ENCODE results near the gene NME9. TPM values are rescaled to one million over a fixed set of nuclear protein-coding genes. Genes with fewer than 3 reads are reported as not detected.

NME9 gene
- total and polyA plus RNA-seq, 2 donors (not counting 3 experiments of a cell fraction or from before 2014, with no cell fraction given) = 0.08 TPM; not detected in 1

DNA sequence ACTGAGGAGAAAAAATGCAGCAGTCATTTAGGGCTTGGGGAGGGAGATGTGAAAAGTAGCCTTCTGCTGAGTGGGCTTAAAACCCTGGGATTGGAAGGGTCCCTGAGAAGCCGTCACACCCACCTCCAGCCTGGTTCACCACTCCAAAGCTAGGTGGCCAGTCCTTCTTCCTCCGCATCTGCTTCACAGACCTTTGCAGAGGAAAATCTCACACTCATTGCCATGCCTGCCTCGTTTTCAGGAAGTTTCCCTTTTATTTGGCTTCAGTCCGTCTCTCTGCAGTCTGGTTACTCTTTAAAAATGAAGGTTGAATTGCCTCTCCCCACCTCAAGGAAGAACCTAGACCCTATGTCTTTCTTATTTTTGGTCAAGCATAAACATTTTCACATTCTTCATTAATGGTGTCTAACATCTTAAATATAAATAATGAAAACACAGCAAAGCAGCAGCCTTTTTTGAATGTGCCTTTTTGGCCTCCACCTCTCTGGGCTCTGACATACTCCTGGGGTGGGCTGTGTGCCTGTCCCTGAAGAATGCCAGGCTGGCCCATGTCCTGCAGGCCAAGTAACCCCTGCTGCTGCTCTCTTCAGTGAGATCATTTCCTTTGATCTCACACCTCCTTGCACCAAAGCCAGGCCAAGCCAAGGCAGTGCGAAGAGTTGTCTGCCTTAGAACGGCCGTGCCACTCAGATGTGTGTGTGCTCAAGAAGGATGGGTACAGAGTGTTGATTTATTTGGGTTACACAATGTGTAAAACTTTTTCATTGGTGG lies 29.7 kb upstream of the NME9 start:
- dilution Hi-C loops (cut with MboI; ENCODE audit: extremely low pct_ligation_motif_present, low sequenced_read_pairs) (no loop called here), intact Hi-C loops (cut with micrococcal nuclease) (no loop called here)
- Histone ChIP-seq H3K27me3 (ENCODE audit: control insufficient read depth in 2 of 2, insufficient read depth in 2 of 2, low read length in 2 of 2) (no peaks in the 10 kb centered on the region), H3K4me2 (ENCODE audit: insufficient read depth, low read length) (no peak overlapping the region), H3K4me1 (ENCODE audit: control insufficient read depth, extremely low read depth, insufficient read depth, low read length) (no peaks in the 10 kb centered on the region), H2AFZ (ENCODE audit: low read depth, low read length) (no peak overlapping the region), H3K27ac (ENCODE audit: insufficient read depth, low read depth, low read length) (no peak overlapping the region), H4K20me1 (replicated peaks; ENCODE audit: control insufficient read depth, extremely low read depth, insufficient read depth, low read length) (no peaks in the 10 kb centered on the region), H3K36me3 (ENCODE audit: control insufficient read depth in 2 of 2, extremely low read depth in 1 of 2, insufficient read depth in 2 of 2, low read length in 2 of 2) (no peaks in the 10 kb centered on the region), H3K9ac (replicated peaks; ENCODE audit: extremely low read depth, insufficient read depth, low read length) (no peak overlapping the region), H3K79me2 (ENCODE audit: control insufficient read depth, insufficient read depth, low read length) (no peaks in the 10 kb centered on the region), H3K4me3 (replicated peaks in 1 of 3; ENCODE audit: insufficient read depth in 1 of 3, low read depth in 1 of 3, low read length in 3 of 3) (no peak overlapping the region), H3K9me1 (replicated peaks; ENCODE audit: control insufficient read depth, extremely low read depth, insufficient read depth, low read length) (no peaks in the 10 kb centered on the region), H3K9me3 (replicated peaks; ENCODE audit: control insufficient read depth, insufficient read depth, low read length) (no peaks in the 10 kb centered on the region)
- BruUV-seq (replicated peaks) = no TSS peak
- DNase-seq (ENCODE audit: low read depth, low spot score) = no peak
- ChIA-PET CTCF (no interaction called here), POLR2A (no interaction called here)
- TF ChIP-seq POLR2A (IDR thresholded peaks at IDR 0.05; ENCODE audit: low read depth, low read length) = no peak
- no peak for TF ChIP-seq CTCF (IDR thresholded peaks at IDR 0.05; ENCODE audit: extremely low read depth in 1 of 2, insufficient read depth in 1 of 2, low read depth in 1 of 2, low read length in 2 of 2)
- TF ChIP-seq MYC (IDR thresholded peaks at IDR 0.05; ENCODE audit: low read depth, low read length) = no peak
- no peak for TF ChIP-seq POLR2AphosphoS5 (IDR thresholded peaks at IDR 0.05; ENCODE audit: insufficient read depth, low read depth, low read length)
- TF ChIP-seq EZH2 (IDR thresholded peaks at IDR 0.05; ENCODE audit: borderline replicate concordance, low read depth, low read length, severe bottlenecking) = no peak
- TF ChIP-seq GATA2 (IDR thresholded peaks at IDR 0.05; ENCODE audit: insufficient read depth, insufficient read length, low read depth, low read length) = no peak
- no peak for TF ChIP-seq JUN (IDR thresholded peaks at IDR 0.05; ENCODE audit: borderline replicate concordance, insufficient read depth, insufficient read length, low read depth)
- TF ChIP-seq FOS (IDR thresholded peaks at IDR 0.05; ENCODE audit: borderline replicate concordance, insufficient read depth, low read length) = no peak
- TF ChIP-seq, protein P1, sequence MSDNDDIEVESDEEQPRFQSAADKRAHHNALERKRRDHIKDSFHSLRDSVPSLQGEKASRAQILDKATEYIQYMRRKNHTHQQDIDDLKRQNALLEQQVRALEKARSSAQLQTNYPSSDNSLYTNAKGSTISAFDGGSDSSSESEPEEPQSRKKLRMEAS (IDR thresholded peaks at IDR 0.05; ENCODE audit: insufficient read depth, insufficient read length) = no peak
- peak; percentile 40 for FAIRE-seq

All from endothelial cell of umbilical vein (primary cell).